Activated CD4-positive, alpha-beta T cell treated with anti-CD3 and anti-CD28 coated beads for 24 hours (primary cell): Measurements from ENCODE around the gene CA7.

Experiments
- DNase-seq, 2 donors: peaks; one replicate each; pipeline ENCODE4 v3.0.0-alpha.2; 2020; ENCODE audit warnings: low read depth in 2 of 2

Gene CA7

DNA sequence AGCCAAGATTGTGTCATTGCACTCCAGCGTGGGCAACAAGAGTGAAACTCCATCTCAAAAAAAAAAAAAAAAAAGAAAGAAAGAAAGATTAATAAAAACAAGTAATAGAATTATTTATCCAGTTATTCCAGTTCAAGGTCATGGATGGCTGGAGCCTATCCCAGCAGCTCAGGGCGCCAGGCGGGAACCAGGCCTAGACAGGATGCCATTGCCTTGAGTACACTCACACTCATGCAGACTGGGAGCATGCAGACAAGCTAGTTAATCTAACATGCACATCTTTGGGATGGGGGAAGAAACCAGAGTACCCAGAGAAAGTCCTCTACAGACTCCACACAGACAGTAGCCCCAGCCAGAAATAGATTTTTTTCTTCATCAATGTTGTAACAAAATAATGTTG is 54.0 kb downstream of the CA7 start:
- DNase-seq = no peak

GRCh38 chr16:66898933-66899309 is 54.7 kb downstream of the CA7 start:
- DNase-seq = no peak

DNA sequence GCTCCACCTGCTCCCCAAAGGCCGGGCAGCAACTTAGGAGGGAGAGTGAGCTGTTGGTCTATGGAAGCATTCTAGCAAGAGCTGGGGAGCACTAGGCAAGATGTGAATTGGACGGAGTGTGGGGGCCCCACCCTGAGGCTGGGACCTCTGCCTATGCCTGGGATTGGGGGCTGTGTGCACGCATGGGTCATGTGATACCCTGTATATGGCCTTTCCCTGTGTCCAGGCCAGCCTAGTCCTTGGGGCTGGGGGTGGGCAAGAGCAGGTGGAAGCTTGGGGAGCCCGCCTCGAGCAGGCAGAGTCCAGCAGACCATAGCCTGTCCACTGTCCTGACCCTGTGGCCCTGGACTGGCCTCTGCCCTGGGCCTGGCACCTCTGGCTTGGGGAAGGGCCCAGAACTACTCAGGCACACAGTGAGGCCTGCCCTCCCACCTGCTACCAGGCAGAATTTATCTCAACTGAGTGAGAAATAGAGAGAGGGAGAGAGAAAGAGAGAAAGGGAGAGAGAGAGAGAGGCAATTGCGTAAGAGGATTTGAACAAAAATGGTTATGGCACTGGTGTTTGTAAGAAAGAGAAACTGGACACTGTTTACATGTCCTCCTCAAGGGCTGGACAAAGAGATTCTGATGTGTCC is 55.2 kb downstream of the CA7 start:
- DNase-seq = no peak

GRCh38 chr16:66899945-66900710 is 55.9 kb downstream of the CA7 start:
- no peak for DNase-seq

DNA sequence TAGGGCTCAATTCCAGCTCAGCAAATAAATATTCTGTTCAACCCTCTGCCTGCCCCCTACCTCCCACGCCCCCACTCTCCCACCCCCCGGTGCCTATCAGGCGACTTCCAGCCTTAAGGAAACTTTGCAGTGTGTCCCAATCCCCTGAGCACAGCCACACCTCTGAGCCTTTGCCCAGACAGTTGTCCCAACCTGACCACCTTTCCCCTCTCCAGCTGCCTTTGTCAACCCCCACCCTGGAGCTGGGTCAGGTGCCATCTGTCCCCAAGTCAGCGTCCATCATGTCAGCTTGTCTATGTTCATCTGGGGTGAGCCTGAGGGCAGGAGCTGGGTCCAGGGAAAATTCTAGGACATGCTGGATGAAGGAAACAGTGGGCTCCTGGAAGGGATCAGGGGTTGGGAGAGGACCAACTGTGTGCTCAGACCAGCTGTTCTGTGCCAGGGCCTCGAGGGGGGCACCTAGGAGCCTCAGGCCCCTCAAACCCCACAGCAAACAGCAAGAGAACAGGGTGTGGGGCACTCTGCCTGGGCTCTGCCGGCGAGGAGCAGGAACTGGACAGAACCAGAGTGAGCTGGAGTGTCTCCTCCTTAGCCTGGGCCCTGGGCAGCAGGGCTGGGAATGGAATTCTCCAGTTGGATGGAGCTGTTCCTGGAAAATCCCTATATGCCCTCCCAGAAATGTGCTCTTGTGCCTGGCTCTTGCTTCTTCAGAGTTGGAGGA is 56.7 kb downstream of the CA7 start:
- no peak for DNase-seq

- no peak for DNase-seq
Observed at GRCh38 chr16:66901626-66902025, 57.4 kb downstream of the CA7 start.

DNA sequence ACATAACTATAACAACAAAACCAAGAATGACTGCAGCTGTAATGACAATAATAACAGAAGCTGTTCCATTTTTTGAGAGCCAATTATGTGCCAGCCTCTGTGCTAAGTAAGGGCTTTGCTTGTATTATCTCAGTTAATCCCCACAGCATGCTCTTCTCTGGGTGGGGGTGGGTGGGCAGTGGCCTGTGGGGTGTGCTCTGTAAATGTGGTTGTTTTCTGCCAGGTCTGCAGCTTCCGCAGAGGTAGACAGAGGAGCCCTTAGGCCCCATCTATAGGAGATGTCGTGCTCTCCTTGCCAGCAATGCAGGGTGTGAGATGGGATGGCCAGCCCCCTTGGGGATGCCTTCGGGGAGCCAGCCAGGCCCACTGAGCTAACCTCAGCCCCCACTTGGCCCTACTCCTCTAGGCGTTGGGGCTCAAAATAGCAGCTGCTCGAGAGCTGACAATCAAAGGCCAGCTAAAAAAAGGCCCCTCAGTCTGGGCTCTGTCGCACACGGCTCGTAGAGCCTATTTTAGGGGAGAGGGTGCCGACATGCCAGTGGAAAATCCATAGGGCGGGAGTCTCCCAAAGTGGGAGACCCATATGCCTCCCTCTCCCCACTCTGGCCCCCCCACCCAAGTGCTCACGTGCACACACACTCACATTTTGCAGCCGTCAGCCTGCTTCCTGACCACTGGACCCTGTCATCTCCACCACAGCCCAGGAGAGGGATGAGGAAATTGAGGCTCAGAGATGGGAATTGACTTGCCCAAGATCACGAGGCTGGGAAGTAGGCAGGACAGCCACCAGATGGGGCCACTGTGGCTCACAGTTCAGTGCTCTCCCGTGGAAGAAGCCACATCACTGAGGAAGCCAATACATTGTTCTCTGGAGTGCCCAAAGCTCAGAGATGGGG is 58.7 kb downstream of the CA7 start:
- no peak for DNase-seq
